Fibroblast of skin of left quadriceps (primary cell): ENCODE data around the gene SNRNP25.
A peak's percentile ranks its signal among the peaks of the same experiment; 100 is the strongest.

Experiments
- DNase-seq, 2 experiments: peaks; one replicate each; pipeline ENCODE4 v3.0.0-alpha.2; 2013; ENCODE audit warnings: low read depth in 2 of 2

Gene SNRNP25

DNA sequence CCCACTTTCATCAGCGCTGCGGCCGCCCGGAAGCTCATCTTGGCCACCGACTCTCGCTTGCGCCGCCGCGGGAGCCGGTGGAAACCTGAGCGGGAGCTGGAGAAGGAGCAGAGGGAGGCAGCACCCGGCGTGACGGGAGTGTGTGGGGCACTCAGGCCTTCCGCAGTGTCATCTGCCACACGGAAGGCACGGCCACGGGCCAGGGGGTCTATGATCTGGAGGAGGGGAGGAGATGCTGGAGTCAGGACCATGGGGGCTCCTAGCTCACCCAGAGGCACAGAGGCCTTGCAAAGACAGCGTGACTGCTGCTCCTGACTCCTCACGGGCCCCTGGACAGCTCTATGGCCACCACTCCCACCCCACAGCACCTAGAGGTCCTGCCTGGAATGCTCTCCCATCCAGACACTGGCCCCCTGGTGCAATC, 9.4 kb downstream of the SNRNP25 start:
- DNase-seq, result no peak

DNA sequence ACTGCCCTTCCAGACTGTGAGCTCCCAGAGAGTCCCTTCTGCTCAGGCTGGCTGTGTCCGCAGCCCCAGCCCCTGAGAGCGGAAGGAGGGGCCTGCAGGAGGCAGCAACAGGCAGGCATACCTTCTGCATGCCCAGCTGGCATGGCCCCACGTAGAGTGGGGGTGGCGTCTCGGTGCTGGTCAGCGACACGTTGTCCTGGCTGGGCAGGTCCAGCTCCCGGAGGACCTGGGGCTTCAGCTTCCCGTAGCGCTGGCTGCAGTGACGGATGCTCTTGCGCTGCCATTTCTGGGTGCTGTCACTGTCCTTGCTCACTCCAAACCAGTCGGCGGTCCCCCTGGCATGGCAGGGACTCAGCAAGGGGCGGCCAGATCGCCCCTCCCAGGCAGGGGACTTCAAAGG, 9.8 kb downstream of the SNRNP25 start:
- DNase-seq, result no peak

- DNase-seq, result no peak
These were observed 10.6 kb downstream of the SNRNP25 start for GRCh38 chr16:63998-64913.

DNA sequence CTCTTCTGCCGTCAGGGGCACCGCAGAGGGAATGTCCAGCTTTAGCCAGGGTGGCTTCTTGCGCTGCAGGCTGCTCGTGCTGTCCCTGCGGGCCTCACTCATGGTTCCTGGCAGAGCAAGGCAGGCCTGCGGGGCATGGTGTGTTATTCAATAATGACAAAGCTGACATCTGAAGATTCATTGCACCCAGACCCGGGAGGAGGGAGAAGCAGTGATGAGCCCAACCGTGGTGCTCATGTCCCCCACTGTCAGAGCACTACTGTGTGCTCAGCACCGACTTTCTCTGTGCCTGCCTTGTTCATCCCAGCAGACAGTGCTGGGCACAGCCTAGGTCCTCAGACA, 11.3 kb downstream of the SNRNP25 start:
- DNase-seq, result no peak

GRCh38 chr16:65745-66144, 12.1 kb downstream of the SNRNP25 start:
- no peak for DNase-seq

GRCh38 chr16:66309-67182, 12.9 kb downstream of the SNRNP25 start:
- DNase-seq, result no peak

DNA sequence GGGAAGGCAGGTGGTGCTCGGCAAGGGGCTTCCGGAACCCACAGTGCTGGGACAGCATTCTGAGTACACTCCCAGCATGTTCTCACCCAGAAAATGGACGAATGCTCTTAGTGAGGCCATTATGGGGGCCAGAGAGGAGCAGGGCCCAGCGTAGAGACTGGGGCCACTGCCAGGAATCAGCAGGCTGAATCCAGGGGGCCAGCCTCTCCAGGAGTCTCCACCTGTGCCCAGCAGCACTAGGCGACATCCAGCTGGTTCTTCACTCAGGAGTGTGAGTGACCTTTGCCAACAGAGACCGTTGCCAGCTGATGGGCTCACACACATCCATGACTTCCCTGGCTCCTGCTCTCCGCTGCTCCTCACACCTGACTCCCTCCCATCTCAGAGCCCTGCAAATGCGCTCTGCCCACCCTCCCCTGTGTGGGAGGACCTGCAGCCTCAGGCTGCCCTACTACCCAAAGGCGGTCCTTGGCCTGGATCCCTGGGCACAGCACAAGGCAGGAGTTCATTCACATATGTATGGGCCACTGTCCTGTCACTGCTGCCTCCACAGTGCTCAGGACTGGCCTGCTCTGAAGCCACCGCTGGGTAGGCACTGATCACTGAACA, 13.7 kb downstream of the SNRNP25 start:
- DNase-seq, result no peak

GRCh38 chr16:67884-68789, 14.5 kb downstream of the SNRNP25 start:
- no peak for DNase-seq

DNA sequence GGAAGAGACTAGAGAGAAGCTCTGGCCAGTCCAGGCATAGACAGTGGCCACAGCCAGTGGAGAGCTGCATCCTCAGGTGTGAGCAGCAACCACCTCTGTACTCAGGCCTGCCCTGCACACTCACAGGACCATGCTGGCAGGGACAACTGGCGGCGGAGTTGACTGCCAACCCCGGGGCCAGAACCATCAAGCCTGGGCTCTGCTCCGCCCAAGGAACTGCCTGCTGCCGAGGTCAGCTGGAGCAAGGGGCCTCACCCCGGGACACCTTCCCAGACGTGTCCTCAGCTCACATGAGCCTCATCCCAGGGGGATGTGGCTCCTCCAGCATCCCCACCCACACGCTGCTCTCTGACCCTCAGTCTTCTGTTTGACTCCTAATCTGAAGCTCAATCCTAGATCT, 15.6 kb downstream of the SNRNP25 start:
- no peak for DNase-seq

GRCh38 chr16:71210-71539, 17.5 kb downstream of the SNRNP25 start:
- DNase-seq, result no peak

- DNase-seq, result no peak
These were observed 18.1 kb downstream of the SNRNP25 start for GRCh38 chr16:71540-72401.

DNA sequence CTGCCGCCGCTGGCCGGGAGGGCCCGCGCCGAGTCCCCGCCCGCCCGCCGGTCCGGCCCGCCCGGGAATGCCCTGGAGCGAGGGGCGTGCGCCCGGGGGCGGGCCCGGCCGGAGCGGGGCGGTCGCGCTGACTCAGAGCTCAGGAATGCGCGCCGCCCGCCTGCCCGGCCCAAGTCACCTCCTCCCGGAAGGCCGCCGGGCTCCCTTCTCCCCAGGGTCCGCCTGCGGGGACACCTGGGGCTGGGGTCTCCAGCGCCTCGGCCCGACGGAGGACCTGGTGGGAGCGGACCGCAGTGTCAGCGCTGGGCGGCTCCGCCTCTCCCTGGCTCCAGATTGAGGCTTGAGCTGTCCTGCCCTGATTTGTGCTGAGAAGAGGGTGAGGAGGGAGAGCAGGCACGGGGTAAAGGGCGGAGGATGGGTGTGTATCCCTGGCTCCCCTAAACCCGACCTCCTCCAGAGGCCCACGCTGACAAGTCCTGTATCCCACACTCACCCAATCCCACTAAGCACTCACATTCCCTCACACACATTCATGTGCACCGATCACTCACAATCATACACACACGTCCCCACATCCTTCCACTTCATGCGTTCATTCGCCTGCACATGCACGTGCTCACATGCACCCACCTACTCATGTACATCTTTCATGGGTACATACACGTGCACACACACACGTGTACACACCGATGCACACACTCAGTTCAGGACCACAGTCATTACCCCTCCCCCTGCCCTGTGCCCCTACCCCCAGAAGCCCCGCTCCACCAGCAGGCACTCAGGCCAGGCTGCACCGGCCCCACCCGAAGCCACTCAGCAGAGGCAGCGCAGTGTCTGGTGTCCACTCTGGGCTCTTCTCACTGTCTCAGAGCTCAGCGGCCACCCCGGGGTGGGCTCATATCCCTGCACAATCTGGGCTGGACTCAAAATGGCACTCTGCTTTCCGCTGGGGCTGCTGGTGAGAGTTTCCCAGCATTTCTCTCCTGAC, 19.2 kb downstream of the SNRNP25 start, which contains the start of gene RHBDF1:
Gene RHBDF1 (minus strand): TSS at position 71 of the 988 bp plus-strand sequence. CDS start 7,616 bp downstream, outside the sequence.
- DNase-seq, result no peak

DNA sequence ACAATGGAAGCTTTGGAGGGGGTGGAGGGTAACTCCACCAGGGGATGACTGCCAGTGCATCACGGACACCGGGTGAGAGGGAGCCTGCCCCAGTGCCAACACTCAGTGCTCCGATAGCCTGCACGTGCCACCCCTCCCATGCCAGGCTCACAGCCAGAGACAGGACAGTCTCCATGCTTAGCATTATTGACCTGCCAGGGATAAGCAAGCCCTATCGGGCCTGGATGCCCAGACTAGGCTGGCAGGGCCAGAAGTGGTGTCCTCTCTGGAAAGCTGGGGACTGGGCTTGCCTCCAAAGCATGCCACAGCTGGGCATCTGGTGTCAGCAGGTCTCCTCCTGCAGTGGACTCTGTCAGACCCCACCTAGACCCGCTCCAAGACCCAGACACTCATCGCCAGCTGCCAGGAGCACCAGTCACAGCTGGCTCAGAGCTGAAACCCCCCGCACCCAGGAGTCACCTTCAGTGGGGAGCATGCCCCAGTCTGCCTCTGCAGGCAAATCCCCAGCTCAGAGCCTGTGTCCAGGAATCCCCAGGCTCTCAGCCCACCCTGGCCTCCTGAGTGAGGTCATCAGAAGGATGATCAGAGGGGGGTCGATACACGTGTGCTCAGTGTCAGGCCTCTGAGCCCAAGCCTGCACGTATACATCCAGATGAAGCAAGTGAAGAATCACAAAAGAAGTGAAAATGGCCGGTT, 20.6 kb downstream of the SNRNP25 start:
- no peak for DNase-seq

- DNase-seq, result no peak
These were observed 21.2 kb downstream of the SNRNP25 start for GRCh38 chr16:74747-75334.

- DNase-seq, result peak; percentile 78 to 80
These were observed 22.2 kb downstream of the SNRNP25 start for GRCh38 chr16:75580-76501.

DNA sequence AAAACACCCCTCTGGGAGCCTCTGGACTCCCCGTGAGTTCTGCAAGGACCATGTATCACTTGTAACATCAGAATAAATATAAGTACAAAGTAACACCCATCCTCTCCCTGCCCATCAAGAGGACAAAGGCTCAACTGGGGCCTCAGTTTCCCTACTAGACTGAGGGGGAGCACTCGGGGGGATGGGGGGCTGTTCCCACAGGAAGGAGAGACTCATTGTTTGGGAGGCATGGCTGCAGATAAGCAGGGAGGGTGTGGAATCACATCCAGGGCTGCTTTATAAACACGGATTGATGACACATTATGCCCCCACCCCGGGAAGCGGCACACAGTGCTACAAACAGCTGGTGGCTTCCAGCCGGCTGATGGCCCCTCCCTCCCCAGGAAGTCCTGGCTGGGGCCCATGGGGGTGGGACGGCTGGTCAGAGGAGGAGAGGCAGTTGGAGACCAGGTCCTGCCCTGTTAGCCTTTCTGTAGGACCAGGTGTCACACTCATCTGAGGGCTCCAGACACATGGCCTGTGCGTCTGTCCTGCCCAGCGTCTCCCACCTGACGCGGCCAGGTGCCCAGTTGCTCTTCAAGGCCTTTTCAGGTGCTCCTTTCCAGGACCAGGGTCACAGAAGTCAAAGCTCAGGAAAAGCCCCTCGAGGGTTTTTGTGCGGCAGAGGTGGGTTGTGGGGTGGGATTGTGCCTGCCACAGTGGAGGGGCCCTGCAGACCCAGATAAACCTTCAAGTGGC, 23.1 kb downstream of the SNRNP25 start:
- DNase-seq, result peak in 1 of 2 experiments; percentile 39
